Measurements from ENCODE around the gene B4GALNT1.
"Not testable (repeated sequence)": the region's sequence is repeated elsewhere in the genome, so short reads cannot be mapped to it uniquely, and the experiment has no call there.

The B4GALNT1 gene

GRCh38 chr12:57632958-57633840, at the start of gene B4GALNT1:
Gene B4GALNT1, minus strand, starts transcription at chr12:57633201. Its CDS starts 1,069 bp downstream, at chr12:57632132.
- peak; percentile 67 for DNase-seq

- no peak for DNase-seq
These were observed 46.7 kb upstream of the B4GALNT1 start for GRCh38 chr12:57679697-57680096.

GRCh38 chr12:57677947-57678346, 44.9 kb upstream of the B4GALNT1 start:
- DNase-seq: not testable (repeated sequence)

GRCh38 chr12:57674691-57675090, 41.7 kb upstream of the B4GALNT1 start:
- DNase-seq: no peak

- DNase-seq: no peak
These were observed 39.8 kb upstream of the B4GALNT1 start for GRCh38 chr12:57672801-57673200.

- DNase-seq: not testable (repeated sequence)
These were observed 38.8 kb upstream of the B4GALNT1 start for GRCh38 chr12:57671811-57672210.

GRCh38 chr12:57669691-57670090, 36.7 kb upstream of the B4GALNT1 start:
- DNase-seq: not testable (repeated sequence)

GRCh38 chr12:57666897-57667296, 33.9 kb upstream of the B4GALNT1 start:
- DNase-seq: no peak

- DNase-seq: not testable (repeated sequence)
These were observed 32.2 kb upstream of the B4GALNT1 start for GRCh38 chr12:57665066-57665820.

GRCh38 chr12:57661376-57661775, 28.4 kb upstream of the B4GALNT1 start:
- DNase-seq: no peak

- DNase-seq: no peak
These were observed 25.9 kb upstream of the B4GALNT1 start for GRCh38 chr12:57658890-57659289.

GRCh38 chr12:57657744-57658143, 24.7 kb upstream of the B4GALNT1 start:
- DNase-seq: no peak

- DNase-seq: not testable (repeated sequence)
These were observed 23.4 kb upstream of the B4GALNT1 start for GRCh38 chr12:57656408-57656807.

- DNase-seq: no peak
These were observed 22.7 kb upstream of the B4GALNT1 start for GRCh38 chr12:57655541-57656240.

- DNase-seq: no peak
These were observed 21.0 kb upstream of the B4GALNT1 start for GRCh38 chr12:57654042-57654441.

- not testable (repeated sequence) for DNase-seq
These were observed 13.7 kb upstream of the B4GALNT1 start for GRCh38 chr12:57646659-57647049.

GRCh38 chr12:57645990-57646658, 13.1 kb upstream of the B4GALNT1 start:
- DNase-seq: not testable (repeated sequence)

GRCh38 chr12:57641699-57642442, 8.9 kb upstream of the B4GALNT1 start:
- DNase-seq: no peak

- no peak for DNase-seq
These were observed 7.4 kb upstream of the B4GALNT1 start for GRCh38 chr12:57640175-57641042.

GRCh38 chr12:57638096-57638495, 5.1 kb upstream of the B4GALNT1 start:
- no peak for DNase-seq

GRCh38 chr12:57637364-57637763, 4.4 kb upstream of the B4GALNT1 start:
- no peak for DNase-seq

Measured in CD4-positive, alpha-beta T cell treated with Interleukin-17A for 1 hour (primary cell).